HCT116 (cell line): ENCODE data around the gene UNC50. TPM values are rescaled to one million over a fixed set of nuclear protein-coding genes. Genes with fewer than 3 reads are reported as not detected.

Source experiments
- ATAC-seq: fragments of 200-7000 bp; cut with Tn5 transposase; 2 replicates; pipeline ENCODE4 v1.9.1; 2020; ENCODE audit warnings: mild to moderate bottlenecking, moderate library complexity
- BruUV-seq: library from RNA; stranded (reverse); fragments of 400-500 nt; replicated peaks from 2 replicates; lab custom pipeline; 2021; lab: Mats Ljungman, UMichigan
- CTCF ChIA-PET: fragments of 300-600 bp; sonication (Branson Sonifier 250); formaldehyde crosslinking; loops from one replicate; lab custom pipeline; 2021; ENCODE audit warnings: antibody characterized with exemption; lab: Charles Lee
- POLR2A ChIA-PET: fragments of 300-600, 350-600 bp; sonication (Branson Sonifier 250); formaldehyde crosslinking; loops from one replicate; lab custom pipeline; 2021; ENCODE audit warnings: antibody characterized with exemption; lab: Charles Lee
- RAD21 ChIA-PET, 2 experiments: fragments of 300-600 bp; sonication (Branson Sonifier 250); formaldehyde crosslinking; loops; one replicate each; lab custom pipeline; 2023; ENCODE audit warnings: low total read pairs in 2 of 2; ENCODE audit not compliant: uncharacterized antibody in 2 of 2, unreplicated experiment in 2 of 2, low non-redundant PET in 1 of 2; lab: Charles Lee
- DNase-seq: peaks from one replicate; pipeline ENCODE4 v3.0.0-alpha.2; 2010; ENCODE audit warnings: low read depth, low spot score
- H2AFZ ChIP-seq: fragments of 200-600 bp; shearing (Covaris generic), sonication (generic); 2 replicates; pipeline ENCODE4 v1.6.1; 2017; ENCODE audit warnings: low read depth, mixed run types, mixed read lengths, antibody characterized with exemption, low read length; ENCODE audit not compliant: poor library complexity, severe bottlenecking
- H3K27ac ChIP-seq: 2 replicates; pipeline ENCODE4 v1.5.1; 2012; ENCODE audit warnings: low read depth, low read length
- H3K27me3 ChIP-seq: fragments of 200-600 bp; sonication (generic); 2 replicates; pipeline ENCODE4 v1.6.1; 2016; ENCODE audit warnings: mixed run types, low read length, mixed read lengths; ENCODE audit not compliant: insufficient read depth
- H3K36me3 ChIP-seq, 2 experiments: fragments of 200-500 bp in 1 of 2; fragments of 200-600 bp in 1 of 2; sonication (Bioruptor generic) in 1 of 2; sonication (generic) in 1 of 2; 2 replicates each; pipeline versions ENCODE4 v1.5.1 to v1.6.1; 2014 to 2016; ENCODE audit warnings: low read length in 2 of 2, inconsistent platforms in 1 of 2, mixed read lengths in 1 of 2, mixed run types in 1 of 2; ENCODE audit not compliant: insufficient read depth in 2 of 2, control insufficient read depth in 1 of 2
- H3K4me1 ChIP-seq, 2 experiments: fragments of 200-600 bp in 1 of 2; sonication (generic) in 1 of 2; 2 replicates each; pipeline versions ENCODE4 v1.5.1 to v1.6.1; 2012 to 2017; ENCODE audit warnings: low read length in 2 of 2, inconsistent platforms in 1 of 2, mild to moderate bottlenecking in 1 of 2, mixed read lengths in 1 of 2, mixed run types in 1 of 2, moderate library complexity in 1 of 2; ENCODE audit not compliant: insufficient read depth in 2 of 2, control insufficient read depth in 1 of 2
- H3K4me2 ChIP-seq: fragments of 200-600 bp; sonication (generic); 2 replicates; pipeline ENCODE4 v1.6.1; 2017; ENCODE audit warnings: mixed run types, low read length, mixed read lengths
- H3K4me3 ChIP-seq, 2 experiments: fragments of 200-600 bp in 1 of 2; sonication (generic) in 1 of 2; replicated peaks in 1 of 2; 2 replicates each; pipeline ENCODE4 v1.5.1; 2011 to 2016; ENCODE audit warnings: low read length in 2 of 2, control low read depth in 1 of 2, low read depth in 1 of 2, mild to moderate bottlenecking in 1 of 2, mixed read lengths in 1 of 2, mixed run types in 1 of 2
- H3K79me2 ChIP-seq: fragments of 200-600 bp; sonication (generic); 2 replicates; pipeline ENCODE4 v1.6.1; 2017; ENCODE audit warnings: mild to moderate bottlenecking, mixed run types, low read length, moderate library complexity, mixed read lengths; ENCODE audit not compliant: insufficient read depth
- H3K9ac ChIP-seq: fragments of 200-600 bp; sonication (generic); 2 replicates; pipeline ENCODE4 v1.6.1; 2016; ENCODE audit warnings: low read length, mixed read lengths
- H3K9me2 ChIP-seq: fragments of 200-600 bp; sonication (generic), shearing (Covaris generic); 2 replicates; pipeline ENCODE4 v1.6.1; 2017; ENCODE audit warnings: mixed run types, mild to moderate bottlenecking, moderate library complexity; ENCODE audit not compliant: insufficient read depth
- H3K9me3 ChIP-seq, 2 experiments: fragments of 200-500 bp in 1 of 2; fragments of 200-600 bp in 1 of 2; sonication (Bioruptor generic) in 1 of 2; sonication (generic) in 1 of 2; 2 replicates each; pipeline ENCODE4 v1.6.1; 2014 to 2017; ENCODE audit warnings: low read length in 2 of 2, mixed read lengths in 2 of 2, inconsistent platforms in 1 of 2, low read depth in 1 of 2, mild to moderate bottlenecking in 1 of 2, mixed run types in 1 of 2, moderate library complexity in 1 of 2; ENCODE audit not compliant: control insufficient read depth in 1 of 2, insufficient read depth in 1 of 2
- H4K20me1 ChIP-seq: fragments of 200-600 bp; sonication (generic), shearing (Covaris generic); 2 replicates; pipeline ENCODE4 v1.6.1; 2017; ENCODE audit warnings: mixed run types, mild to moderate bottlenecking, moderate library complexity; ENCODE audit not compliant: insufficient read depth
- CBX3 ChIP-seq: IDR thresholded peaks from 2 replicates; pipeline ENCODE4 v1.6.1; 2012; ENCODE audit warnings: low read depth
- CEBPB ChIP-seq: IDR thresholded peaks from 2 replicates; pipeline ENCODE4 v1.6.1; 2012; ENCODE audit warnings: low read depth
- CTCF ChIP-seq, 3 experiments: fragments of 200-600 bp in 1 of 3; sonication (generic) in 1 of 3; IDR thresholded peaks in 2 of 3; conservative IDR thresholded peaks in 1 of 3; 2 replicates each; pipeline ENCODE4 v1.5.1; 2012 to 2017; ENCODE audit warnings: low read depth in 2 of 3, low read length in 2 of 3, antibody characterized with exemption in 1 of 3, borderline replicate concordance in 1 of 3, control low read depth in 1 of 3, mild to moderate bottlenecking in 1 of 3, mixed read lengths in 1 of 3, mixed run types in 1 of 3, moderate library complexity in 1 of 3; ENCODE audit not compliant: insufficient read depth in 1 of 3
- EGR1 ChIP-seq: IDR thresholded peaks from 2 replicates; pipeline ENCODE4 v1.6.1; 2012; ENCODE audit warnings: low read depth
- EZH2 ChIP-seq: fragments of 200-600 bp; sonication (generic); IDR thresholded peaks from 2 replicates; pipeline ENCODE4 v1.6.1; 2017; ENCODE audit warnings: antibody characterized with exemption, mixed run types
- EZH2phosphoT487 ChIP-seq: fragments of 200-600 bp; IDR thresholded peaks from 2 replicates; pipeline ENCODE4 v1.6.1; 2018; ENCODE audit warnings: antibody characterized with exemption, borderline replicate concordance
- FOSL1 ChIP-seq: IDR thresholded peaks from 2 replicates; pipeline ENCODE4 v1.6.1; 2012; ENCODE audit warnings: low read depth
- JUND ChIP-seq: IDR thresholded peaks from 2 replicates; pipeline ENCODE4 v1.6.1; 2012
- MAX ChIP-seq: IDR thresholded peaks from 2 replicates; pipeline ENCODE4 v1.6.1; 2012
- POLR2A ChIP-seq: IDR thresholded peaks from 2 replicates; pipeline ENCODE4 v1.7.0; 2011; ENCODE audit warnings: borderline replicate concordance; ENCODE audit not compliant: insufficient read depth, insufficient read length; ENCODE audit errors: extremely low read depth
- POLR2AphosphoS5 ChIP-seq: IDR thresholded peaks from 2 replicates; pipeline ENCODE4 v1.6.1; 2011; ENCODE audit warnings: mild to moderate bottlenecking, low read depth, low read length, moderate library complexity
- RAD21 ChIP-seq: IDR thresholded peaks from 2 replicates; pipeline ENCODE4 v1.6.1; 2012; ENCODE audit warnings: low read depth, mild to moderate bottlenecking
- REST ChIP-seq: IDR thresholded peaks from 2 replicates; pipeline ENCODE4 v1.6.1; 2012; ENCODE audit warnings: low read depth
- SIN3A ChIP-seq: IDR thresholded peaks from 2 replicates; pipeline ENCODE4 v1.6.1; 2012; ENCODE audit warnings: low read depth
- TCF7L2 ChIP-seq: IDR thresholded peaks from 2 replicates; pipeline ENCODE4 v1.7.0; 2011; ENCODE audit warnings: borderline replicate concordance, inconsistent platforms; ENCODE audit not compliant: insufficient read depth, insufficient read length; ENCODE audit errors: extremely low read depth
- YY1 ChIP-seq: IDR thresholded peaks from 2 replicates; pipeline ENCODE4 v1.6.1; 2011; ENCODE audit warnings: low read length, low read depth, moderate library complexity, mild to moderate bottlenecking; ENCODE audit not compliant: insufficient replicate concordance; ENCODE audit errors: extremely low read depth
- ZFX ChIP-seq: fragments of 450-650 bp; IDR thresholded peaks from 2 replicates; pipeline ENCODE4 v1.6.1; 2017
- intact Hi-C: fragments of 100-400 bp; cut with micrococcal nuclease; formaldehyde crosslinking; loops from 2 replicates; pipeline ENCODE4 v1.10.0; 2022
- total RNA-seq: library from RNA; stranded (reverse); gene quantifications from one replicate; pipeline ENCODE4 v1.2.1, GENCODE V29; 2021; ENCODE audit not compliant: unreplicated experiment
- TF ChIP-seq, protein P1 (sequence below): IDR thresholded peaks from 2 replicates; pipeline ENCODE4 v1.6.1; 2011; ENCODE audit warnings: mild to moderate bottlenecking, low read length, moderate library complexity; ENCODE audit not compliant: insufficient replicate concordance; ENCODE audit errors: extremely low read depth
- TF ChIP-seq, protein P2 (sequence below): IDR thresholded peaks from 2 replicates; pipeline ENCODE4 v1.6.1; 2012

UNC50 gene
- total RNA-seq, 1 experiment from 2014 or later, result 33.0 TPM

DNA sequence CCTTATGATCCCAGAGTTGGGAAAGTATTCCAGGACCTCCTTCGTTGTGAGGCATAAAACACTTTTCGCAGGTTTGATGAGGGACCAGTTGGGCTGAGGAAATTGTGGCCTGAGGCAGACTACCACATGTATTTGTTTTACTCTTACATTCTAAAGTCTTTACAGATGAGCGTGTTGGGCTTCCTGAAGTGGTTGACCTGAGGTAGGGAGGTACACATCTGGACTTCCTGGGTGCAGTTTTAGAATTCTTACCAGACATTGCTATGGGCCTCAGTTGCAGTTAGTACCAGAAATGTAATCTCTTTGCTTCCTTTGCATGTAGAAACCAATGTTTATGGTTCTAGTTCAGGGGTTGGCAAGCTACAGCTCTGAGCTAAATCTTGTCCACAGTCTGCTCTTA, 48.8 kb upstream of the UNC50 start:
- H3K27me3 ChIP-seq, result no peaks in the 10 kb centered on the region
- H3K9me3 ChIP-seq, result no peaks in the 10 kb centered on the region
- DNase-seq (no peak), ATAC-seq (no peak)
- CTCF ChIA-PET, result interaction anchor here (2.2 kb wide), 1 partner anchor 9 kb away, joined by 11 read pairs; no protein-coding TSS in a partner anchor
- H3K27ac ChIP-seq, result no peak overlapping the region
- H3K4me1 ChIP-seq, result peaks cover 0 to 6% of the 10 kb centered on the region in 2 experiments; a peak in 1 of 4 replicates
- H3K9me2 ChIP-seq, result no peaks in the 10 kb centered on the region
- H2AFZ ChIP-seq, result no peak overlapping the region
- POLR2A ChIA-PET, result no interaction called here
- no peak overlapping the region for H3K4me3 ChIP-seq
- no peaks in the 10 kb centered on the region for H3K36me3 ChIP-seq
- H4K20me1 ChIP-seq, result no peaks in the 10 kb centered on the region
- RAD21 ChIA-PET, result no interaction called here
- no peak overlapping the region for H3K9ac ChIP-seq
- no peaks in the 10 kb centered on the region for H3K79me2 ChIP-seq
- TF ChIP-seq FOSL1 (no peak), TCF7L2 (no peak), CEBPB (no peak), SIN3A (no peak), ZFX (no peak), CBX3 (no peak), POLR2AphosphoS5 (no peak), YY1 (no peak), EZH2 (no peak), REST (no peak), EZH2phosphoT487 (no peak), EGR1 (no peak), JUND (no peak), POLR2A (no peak), RAD21 (no peak), CTCF (IDR thresholded peaks at IDR 0.05 in 2 of 3, conservative IDR thresholded peaks at IDR 0.05 in 1 of 3; ENCODE audit: borderline replicate concordance in 1 of 3, insufficient read depth in 1 of 3, low read depth in 2 of 3, low read length in 2 of 3) (no peak), MAX (no peak)
- TF ChIP-seq, protein P1, sequence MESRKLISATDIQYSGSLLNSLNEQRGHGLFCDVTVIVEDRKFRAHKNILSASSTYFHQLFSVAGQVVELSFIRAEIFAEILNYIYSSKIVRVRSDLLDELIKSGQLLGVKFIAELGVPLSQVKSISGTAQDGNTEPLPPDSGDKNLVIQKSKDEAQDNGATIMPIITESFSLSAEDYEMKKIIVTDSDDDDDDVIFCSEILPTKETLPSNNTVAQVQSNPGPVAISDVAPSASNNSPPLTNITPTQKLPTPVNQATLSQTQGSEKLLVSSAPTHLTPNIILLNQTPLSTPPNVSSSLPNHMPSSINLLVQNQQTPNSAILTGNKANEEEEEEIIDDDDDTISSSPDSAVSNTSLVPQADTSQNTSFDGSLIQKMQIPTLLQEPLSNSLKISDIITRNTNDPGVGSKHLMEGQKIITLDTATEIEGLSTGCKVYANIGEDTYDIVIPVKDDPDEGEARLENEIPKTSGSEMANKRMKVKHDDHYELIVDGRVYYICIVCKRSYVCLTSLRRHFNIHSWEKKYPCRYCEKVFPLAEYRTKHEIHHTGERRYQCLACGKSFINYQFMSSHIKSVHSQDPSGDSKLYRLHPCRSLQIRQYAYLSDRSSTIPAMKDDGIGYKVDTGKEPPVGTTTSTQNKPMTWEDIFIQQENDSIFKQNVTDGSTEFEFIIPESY, result no peak
- TF ChIP-seq, protein P2, sequence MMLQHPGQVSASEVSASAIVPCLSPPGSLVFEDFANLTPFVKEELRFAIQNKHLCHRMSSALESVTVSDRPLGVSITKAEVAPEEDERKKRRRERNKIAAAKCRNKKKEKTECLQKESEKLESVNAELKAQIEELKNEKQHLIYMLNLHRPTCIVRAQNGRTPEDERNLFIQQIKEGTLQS, result no peak
- H3K4me2 ChIP-seq, result no peak overlapping the region
- intact Hi-C loops, result no loop called here
- BruUV-seq, result no TSS peak
